HG03432 (cell line): ENCODE data around the gene CHTF18.
"Not testable (repeated sequence)": the region's sequence is repeated elsewhere in the genome, so short reads cannot be mapped to it uniquely, and the experiment has no call there.

Experiments used
- ATAC-seq: cut with Tn5 transposase; IDR thresholded peaks from one replicate; pipeline ENCODE4 v1.9.1; 2021; ENCODE audit warnings: mild to moderate bottlenecking, moderate library complexity; ENCODE audit not compliant: unreplicated experiment

Gene CHTF18

DNA sequence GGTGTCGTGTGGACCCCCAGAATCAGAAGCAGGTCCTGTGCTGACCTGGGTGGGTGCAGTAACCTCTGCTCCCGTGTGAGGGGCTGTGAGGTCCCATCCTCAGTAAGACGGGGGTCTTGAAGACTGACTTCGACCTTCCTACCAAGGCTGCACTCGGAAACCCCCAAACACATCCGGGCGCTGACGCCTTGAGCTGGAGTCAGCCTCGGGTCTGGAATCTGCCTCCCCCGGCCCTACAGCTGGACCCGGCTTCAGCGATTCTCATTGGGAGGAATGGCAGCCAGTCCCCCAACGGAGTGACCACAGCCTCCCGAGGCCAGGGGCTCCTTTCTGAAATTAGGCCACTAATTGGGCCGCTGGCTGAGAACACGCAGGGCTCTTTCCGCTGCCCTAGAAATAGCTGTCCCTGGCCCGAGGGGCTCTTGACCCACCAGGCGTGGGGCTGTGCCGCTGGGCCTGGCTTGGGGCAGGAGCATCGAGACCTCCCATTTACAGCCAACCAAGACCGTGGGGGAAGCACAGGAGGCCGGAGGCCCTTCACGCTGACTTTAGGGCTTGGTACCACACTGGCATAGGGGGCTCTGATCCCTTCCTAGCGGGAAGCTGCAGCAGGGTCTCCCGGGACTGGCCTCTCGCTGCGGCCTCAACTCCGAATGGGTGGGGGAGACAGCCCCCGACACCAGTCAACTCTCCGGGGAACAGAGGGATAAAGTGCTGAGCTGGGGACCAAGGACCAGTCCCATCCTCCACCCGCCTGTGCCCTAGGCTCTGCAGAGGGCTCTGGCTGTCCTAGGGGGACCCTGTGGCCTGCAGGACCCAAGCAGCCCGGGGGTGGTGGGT lies 14.7 kb downstream of the CHTF18 start:
- ATAC-seq: no peak

DNA sequence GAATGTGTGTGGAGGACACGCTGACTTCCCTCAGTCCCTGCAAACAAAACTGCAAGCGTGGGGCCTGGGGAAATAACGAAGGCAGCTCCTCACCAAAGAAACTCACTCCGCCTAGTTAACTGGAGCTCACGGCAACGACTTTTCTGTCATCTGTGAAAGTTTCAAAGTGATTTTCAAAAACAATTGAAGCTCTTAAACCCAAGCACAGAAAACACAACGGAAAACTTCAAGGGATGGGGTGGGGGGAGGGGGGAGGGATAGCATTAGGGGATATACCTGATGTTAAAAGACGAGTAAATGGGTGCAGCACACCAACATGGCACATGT lies 15.3 kb downstream of the CHTF18 start:
- ATAC-seq: no peak

DNA sequence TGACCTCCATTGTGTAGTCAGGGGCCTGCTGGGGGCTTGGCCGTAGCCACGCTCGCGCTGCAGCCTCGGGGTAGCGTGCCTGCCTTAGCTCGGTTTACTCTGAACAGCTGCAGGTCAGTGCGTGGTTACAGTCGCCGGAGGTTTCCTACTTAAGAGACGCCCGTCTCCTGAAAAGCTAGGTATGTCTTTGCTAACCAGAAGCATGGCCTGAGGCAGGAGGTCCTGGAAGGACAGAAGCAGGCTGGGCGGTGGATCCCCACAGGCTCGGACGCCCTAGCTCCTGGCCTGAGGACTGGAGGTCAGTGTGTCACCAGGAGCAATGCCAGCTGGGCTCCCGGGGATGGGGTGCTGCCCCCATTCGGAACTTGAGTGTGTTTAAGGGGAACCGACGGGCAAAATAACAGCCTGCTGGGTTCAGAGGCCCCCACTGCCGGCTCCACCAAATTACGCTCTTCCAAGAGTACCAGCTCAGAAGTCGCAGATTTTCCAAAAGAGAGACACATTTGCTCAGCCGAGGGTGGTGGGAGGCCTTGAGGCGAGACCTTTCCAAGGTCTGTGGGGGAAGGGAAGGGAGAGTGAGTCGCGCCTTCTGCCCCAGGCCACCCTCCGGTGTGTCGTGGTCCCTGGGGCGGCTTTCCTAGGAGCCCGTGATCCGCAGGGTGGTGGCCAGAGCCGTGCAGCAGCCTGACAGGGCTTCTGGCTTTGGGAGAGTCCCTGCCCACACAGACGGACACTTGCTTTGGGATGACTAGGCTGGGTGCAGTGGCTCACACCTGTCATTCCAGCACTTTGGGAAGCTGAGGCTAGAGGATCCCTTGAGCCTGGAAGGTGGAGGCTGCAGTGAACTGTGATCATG lies 16.0 kb downstream of the CHTF18 start:
- ATAC-seq: no peak

DNA sequence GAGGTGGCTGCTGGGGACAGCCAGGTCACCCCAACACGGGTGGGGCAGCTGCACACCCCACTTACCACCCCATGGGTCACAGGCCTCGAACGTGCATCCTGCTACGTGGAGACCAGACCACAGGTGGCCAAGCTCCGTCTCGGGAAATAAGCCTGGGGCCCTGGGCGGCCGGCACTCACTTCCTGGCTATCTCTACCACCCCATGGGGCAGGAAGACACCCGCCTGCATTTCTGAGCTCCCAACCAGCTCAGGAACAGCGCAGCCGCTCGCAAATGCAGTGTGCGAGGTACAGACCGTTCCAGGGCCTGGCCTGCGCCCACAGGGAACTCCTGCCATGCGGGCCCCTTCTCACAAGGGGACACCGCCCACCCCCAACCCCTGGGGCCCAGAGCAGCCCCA lies 17.1 kb downstream of the CHTF18 start:
- ATAC-seq: no peak

- peak; percentile 88 for ATAC-seq
These were observed 19.1 kb downstream of the CHTF18 start for GRCh38 chr16:807347-808084.

- ATAC-seq: no peak
These were observed 19.6 kb downstream of the CHTF18 start for GRCh38 chr16:808085-808386.

DNA sequence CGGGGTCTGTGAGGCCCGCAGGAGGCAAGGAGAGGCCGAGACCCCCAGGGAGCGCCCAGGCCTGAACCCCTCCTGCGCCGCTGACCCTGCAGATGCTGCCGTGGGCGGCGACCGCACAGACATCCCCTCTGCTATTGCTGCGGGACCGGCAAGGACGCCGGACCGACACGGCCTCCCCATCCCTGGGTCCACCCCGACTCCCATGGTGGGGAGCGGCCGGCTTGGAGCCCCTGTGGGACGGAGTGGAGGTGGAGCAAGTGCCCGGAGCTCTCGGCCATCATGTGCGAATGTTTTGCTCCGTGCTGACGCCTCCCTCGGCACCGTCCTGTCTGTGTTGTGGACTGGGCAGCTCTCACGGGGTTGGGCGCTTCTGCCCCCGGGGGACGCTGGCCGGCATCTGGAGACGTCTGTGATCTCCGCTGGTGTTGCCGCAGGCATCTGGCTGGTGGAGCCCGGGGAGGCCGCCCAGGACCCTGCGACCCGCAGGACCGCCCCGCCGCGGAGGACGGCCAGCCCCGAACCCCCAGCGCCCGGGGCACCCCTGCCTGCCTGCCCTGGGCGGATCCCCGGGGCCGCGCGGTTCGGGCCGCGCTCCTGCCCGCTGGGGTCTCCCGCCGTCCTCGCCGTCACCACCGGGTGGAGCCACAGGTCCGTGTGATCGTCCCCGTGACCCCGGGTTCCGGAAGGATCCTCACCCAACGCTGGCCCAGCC lies 24.9 kb downstream of the CHTF18 start:
- no peak for ATAC-seq

- ATAC-seq: no peak
These were observed 25.5 kb downstream of the CHTF18 start for GRCh38 chr16:813916-814412.

- no peak for ATAC-seq
These were observed 26.6 kb downstream of the CHTF18 start for GRCh38 chr16:814974-815373.

DNA sequence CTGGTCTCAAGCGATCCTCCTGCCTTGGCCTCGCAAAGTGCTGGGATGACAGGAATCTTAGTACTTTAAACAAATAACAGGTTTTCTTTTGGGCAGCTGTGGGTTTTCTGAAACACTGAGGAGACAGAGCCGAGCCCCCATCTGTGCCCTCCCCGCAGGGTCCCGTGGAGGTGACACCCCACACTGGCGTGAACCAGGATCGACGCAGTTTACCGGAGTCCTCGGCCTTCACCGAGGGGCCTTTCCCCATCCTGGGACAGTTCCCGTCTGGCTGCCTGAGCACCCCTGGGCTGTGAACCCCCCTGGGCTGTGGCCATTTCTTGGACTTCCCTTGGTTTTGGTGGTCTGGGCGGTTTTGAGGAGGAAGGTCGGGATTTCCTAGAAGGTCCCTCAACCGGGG lies 27.4 kb downstream of the CHTF18 start:
- no peak for ATAC-seq

DNA sequence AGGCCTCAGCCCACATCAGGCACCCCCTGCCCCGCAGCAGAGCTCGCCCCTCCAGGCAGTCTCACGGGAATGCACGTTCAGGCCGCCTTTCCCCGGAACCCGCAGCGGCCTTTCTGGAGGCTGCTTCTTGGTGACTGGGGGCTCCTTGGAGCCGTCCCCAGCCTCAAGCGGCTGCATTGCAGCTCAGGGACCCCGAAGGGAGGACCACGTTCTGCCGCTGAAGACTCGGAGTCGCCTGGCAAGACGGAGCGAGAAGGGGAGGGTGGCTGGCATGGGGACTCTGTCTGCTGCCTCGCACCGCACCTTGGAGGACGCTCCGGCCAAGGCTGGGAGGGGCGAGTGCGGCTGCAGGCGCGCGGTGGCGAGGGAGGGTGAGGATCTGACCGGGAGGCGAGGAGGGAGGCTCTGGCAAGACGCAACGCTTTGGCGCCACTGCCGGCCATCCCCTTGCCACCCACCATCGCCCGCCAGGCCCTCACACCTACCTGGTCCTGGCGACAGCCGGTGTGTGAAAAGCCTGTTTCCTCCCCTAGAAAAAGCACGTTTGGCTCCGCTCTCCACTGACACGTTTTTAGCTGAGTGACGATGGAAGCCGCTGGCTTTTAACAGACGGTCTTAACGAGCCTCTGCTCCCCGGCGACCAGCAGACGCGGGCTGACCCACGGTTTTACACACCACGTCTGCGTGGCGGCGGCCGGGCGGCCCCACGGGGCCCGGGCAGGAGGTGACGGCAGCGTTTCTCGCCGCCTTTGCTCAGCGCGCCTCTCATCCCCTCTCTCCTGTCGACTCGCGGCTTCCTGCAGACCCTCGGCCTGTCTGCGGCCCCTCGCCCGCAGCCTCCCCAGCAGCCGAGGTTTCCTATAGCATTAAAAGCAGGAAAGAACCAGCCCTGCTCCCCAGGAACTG lies 28.8 kb downstream of the CHTF18 start:
- no peak for ATAC-seq

DNA sequence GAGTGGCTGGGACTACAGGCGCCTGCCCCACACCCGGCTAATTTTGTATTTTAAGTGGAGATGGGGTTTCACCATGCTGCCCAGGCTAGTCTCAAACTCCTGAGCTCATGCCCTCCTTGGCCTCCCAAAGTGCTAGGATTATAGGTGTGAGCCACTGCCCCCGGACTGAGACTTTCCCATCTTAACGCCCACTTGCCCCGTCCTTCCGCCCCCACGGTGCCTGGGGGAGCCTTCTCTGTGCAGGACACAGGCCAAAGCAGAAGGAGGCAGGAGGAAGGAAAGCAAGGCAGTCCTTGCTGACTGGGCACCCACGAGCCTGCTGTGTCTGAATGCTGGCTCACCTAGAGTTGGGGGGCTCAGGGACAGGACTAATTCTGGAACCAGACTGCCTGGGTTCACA lies 29.7 kb downstream of the CHTF18 start:
- no peak for ATAC-seq

DNA sequence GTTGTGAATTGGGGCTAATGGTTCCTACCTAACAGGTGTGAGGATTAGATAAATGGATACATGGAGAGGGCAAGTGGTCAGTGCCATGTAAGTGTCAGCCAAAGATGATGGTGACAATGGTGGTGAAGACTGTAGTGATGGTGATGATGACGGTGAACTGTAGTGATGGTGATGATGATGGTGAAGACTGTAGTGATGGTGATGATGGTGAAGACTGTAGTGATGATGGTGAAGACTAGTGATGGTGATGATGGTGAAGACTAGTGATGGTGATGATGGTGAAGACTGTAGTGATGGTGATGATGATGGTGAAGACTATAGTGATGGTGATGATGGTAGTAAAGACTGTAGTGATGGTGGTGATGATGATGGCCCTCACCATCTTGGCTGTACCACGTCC lies 30.2 kb downstream of the CHTF18 start:
- ATAC-seq: no peak

- no peak for ATAC-seq
These were observed 31.1 kb downstream of the CHTF18 start for GRCh38 chr16:819336-820043.

- ATAC-seq: not testable (repeated sequence)
These were observed 31.6 kb downstream of the CHTF18 start for GRCh38 chr16:820044-820408.

GRCh38 chr16:820748-821147 lies 32.3 kb downstream of the CHTF18 start:
- no peak for ATAC-seq

- no peak for ATAC-seq
These were observed 33.3 kb downstream of the CHTF18 start for GRCh38 chr16:821751-822150.

DNA sequence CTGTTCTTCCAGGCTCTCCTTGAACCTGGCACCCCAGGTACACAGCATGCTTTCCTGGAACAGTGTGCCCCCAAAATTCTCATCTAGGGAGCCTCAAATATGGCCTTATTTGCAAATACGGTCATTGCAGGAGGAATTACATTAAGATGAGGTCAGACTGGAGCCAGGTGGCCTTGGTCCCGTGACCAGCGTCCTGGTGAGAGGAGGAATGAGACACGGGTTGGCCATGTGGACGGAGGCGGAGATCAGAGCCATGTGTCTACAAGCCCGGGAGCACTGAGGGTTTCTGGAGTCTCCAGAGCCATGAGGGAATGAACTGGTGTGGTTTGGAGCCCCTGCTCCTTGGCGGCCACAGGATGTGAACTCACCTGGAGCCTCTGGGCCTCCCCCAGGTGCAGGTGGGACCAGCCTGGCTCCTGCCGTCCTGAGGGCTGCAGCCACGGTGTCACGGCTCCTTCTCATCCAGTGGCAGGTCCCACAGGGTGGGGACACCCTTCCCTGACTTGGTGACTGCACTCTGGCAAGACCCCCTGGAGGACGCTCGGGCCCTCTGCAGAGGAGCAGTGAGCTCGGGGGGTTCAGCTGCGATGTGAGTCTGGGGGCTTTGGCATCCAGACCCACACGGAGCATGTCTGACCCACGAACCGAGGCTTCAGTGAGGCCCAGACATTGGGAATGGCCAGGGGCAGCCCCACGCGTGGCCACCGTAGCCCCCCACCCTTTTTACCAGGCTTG lies 33.9 kb downstream of the CHTF18 start:
- ATAC-seq: no peak

DNA sequence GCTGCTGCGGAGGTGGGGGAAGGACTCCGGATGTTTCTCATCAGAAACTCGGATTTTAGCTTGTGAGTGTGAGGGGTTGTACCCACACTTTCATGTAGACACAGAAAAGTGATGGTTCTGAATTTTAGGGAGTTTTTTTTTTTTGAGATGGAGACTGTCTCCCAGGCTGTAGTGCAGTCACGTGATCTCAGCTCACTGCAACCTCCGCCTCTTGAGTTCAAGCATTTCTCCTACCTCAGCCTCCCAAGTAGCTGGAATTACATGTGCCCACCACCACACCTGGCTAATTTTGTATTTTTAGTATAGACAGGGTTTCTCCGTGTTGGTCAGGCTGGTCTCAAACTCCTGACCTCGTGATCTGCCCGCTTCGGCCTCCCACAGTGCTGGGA lies 34.5 kb downstream of the CHTF18 start:
- ATAC-seq: no peak
